Thyroid gland (tissue), 4 donors: Measurements from ENCODE around the gene ATP1B2.

ENCODE experiments used
- CTCF ChIP-seq, 6 experiments: fragments of 200-600 bp in 3 of 6; fragments of 450-650 bp in 3 of 6; sonication (generic) in 3 of 6; IDR thresholded peaks; one replicate each; pipeline ENCODE4 v1.5.1; 2016 to 2019; ENCODE audit warnings: antibody characterized with exemption in 6 of 6, mild to moderate bottlenecking in 2 of 6, inconsistent platforms in 1 of 6, moderate library complexity in 1 of 6
- POLR2A ChIP-seq, 2 donors: fragments of 450-650 bp; IDR thresholded peaks; one replicate each; pipeline ENCODE4 v1.6.1; 2017; ENCODE audit warnings: antibody characterized with exemption in 2 of 2, mild to moderate bottlenecking in 2 of 2, moderate library complexity in 1 of 2

GRCh38 chr17:7646457-7646856 is 4.3 kb upstream of the ATP1B2 start:
- TF ChIP-seq CTCF (IDR thresholded peaks at IDR 0.05) (no peak), POLR2A (IDR thresholded peaks at IDR 0.05) (no peak)
